Mesenteric fat pad (tissue), 1 donor: ENCODE data around the gene CPNE6. TPM values are rescaled to one million over a fixed set of nuclear protein-coding genes. Genes with fewer than 3 reads are reported as not detected.

Experiments used
- DNase-seq: peaks from one replicate; pipeline ENCODE4 v3.0.0-alpha.2; 2020; ENCODE audit warnings: low spot score
- total RNA-seq: library from RNA; stranded (reverse); fragmentation: NEBNext Ultra II Directional; extraction: Animal tissue kit (Norgen Biotek cat#: 25700); gene quantifications from one replicate; pipeline ENCODE4 v1.2.1, GENCODE V29; 2021
- donor health status: DM: yes; HTN: yes; CAD: no.

CPNE6 gene
- total RNA-seq, 1 donor from 2014 or later: not detected

DNA sequence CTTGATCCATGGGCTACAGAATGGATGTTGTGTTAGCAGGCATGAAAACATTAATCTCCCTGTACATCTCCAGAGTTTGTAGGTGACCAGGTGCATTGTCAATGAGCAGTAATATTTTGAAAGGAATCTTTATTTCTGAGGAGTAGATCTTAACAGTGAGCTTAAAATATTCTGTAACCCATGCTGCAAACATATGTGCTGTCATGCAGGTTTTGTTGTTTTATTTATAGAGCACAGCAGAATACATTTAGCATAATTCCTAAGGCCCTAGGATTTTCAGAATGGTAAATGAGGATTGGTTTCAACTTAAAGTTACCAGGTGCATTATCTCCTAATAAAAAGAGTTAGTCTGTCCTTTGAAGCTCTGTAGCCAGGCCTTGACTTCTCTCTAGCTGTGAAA lies 55.6 kb downstream of the CPNE6 start:
- no peak for DNase-seq

DNA sequence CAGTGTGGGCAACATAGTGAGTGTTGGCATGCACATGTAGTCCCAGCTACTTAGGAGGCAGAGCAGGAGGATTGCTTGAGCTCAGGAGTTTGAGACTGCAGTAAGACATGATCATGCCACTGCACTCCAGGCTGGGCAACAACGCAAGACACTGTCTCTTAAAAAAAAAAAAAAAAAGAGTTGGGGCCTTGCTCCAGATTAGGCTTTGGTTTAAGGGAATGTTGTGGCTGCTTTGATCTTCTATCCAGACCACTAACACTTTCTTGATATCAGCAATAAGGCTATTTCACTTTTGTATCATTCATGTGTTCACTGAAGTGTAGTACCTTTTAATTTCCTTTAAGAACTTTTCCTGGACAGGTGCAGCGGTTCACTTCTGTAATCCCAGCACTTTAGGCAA lies 56.3 kb downstream of the CPNE6 start:
- no peak for DNase-seq

Other genes with a start within 250 kb of the CPNE6 start
- 19.2 TPM for gene DHRS4, start 117.8 kb upstream of the CPNE6 start, total RNA-seq
- gene DHRS4L2, start 82.6 kb upstream of the CPNE6 start, total RNA-seq: 18.9 TPM
- 0.61 TPM for gene CARMIL3, start 19.6 kb upstream of the CPNE6 start, total RNA-seq
- 39.1 TPM for gene PCK2, start 22.7 kb downstream of the CPNE6 start, total RNA-seq
- gene DCAF11, start 43.2 kb downstream of the CPNE6 start, total RNA-seq: 31.7 TPM
- 1.6 TPM for gene NRL, start 43.4 kb downstream of the CPNE6 start, total RNA-seq
- gene FITM1, start 59.1 kb downstream of the CPNE6 start, total RNA-seq: 0.58 TPM
- 121 TPM for gene PSME1, start 64.6 kb downstream of the CPNE6 start, total RNA-seq
- gene EMC9, start 70.0 kb downstream of the CPNE6 start, total RNA-seq: 15.5 TPM
- gene PSME2, start 75.0 kb downstream of the CPNE6 start, total RNA-seq: 113 TPM
- 60.0 TPM for gene RNF31, start 75.9 kb downstream of the CPNE6 start, total RNA-seq
- gene IRF9, start 89.7 kb downstream of the CPNE6 start, total RNA-seq: 102 TPM
- gene REC8, start 100.5 kb downstream of the CPNE6 start, total RNA-seq: 31.5 TPM
- 46.3 TPM for gene IPO4, start 117.3 kb downstream of the CPNE6 start, total RNA-seq
- gene TM9SF1, start 123.9 kb downstream of the CPNE6 start, total RNA-seq: 51.0 TPM
- gene TSSK4, start 134.1 kb downstream of the CPNE6 start, total RNA-seq: not detected
- 58.7 TPM for gene CHMP4A, start 141.9 kb downstream of the CPNE6 start, total RNA-seq
- gene MDP1, start 144.5 kb downstream of the CPNE6 start, total RNA-seq: 10.3 TPM
- 169 TPM for gene NEDD8, start 160.8 kb downstream of the CPNE6 start, total RNA-seq
- gene GMPR2, start 161.4 kb downstream of the CPNE6 start, total RNA-seq: 46.5 TPM
- gene TINF2, start 171.1 kb downstream of the CPNE6 start, total RNA-seq: 73.3 TPM
- gene TGM1, start 191.6 kb downstream of the CPNE6 start, total RNA-seq: 0.77 TPM
- gene RABGGTA, start 200.0 kb downstream of the CPNE6 start, total RNA-seq: 17.0 TPM
- 19.0 TPM for gene DHRS1, start 228.2 kb downstream of the CPNE6 start, total RNA-seq
- 23.4 TPM for gene NOP9, start 228.3 kb downstream of the CPNE6 start, total RNA-seq
- 19.1 TPM for gene CIDEB, start 236.4 kb downstream of the CPNE6 start, total RNA-seq
- 7.2 TPM for gene LTB4R2, start 238.6 kb downstream of the CPNE6 start, total RNA-seq
- 11.9 TPM for gene LTB4R, start 239.9 kb downstream of the CPNE6 start, total RNA-seq